Measurements from ENCODE around the gene UGT1A8.

GRCh38 chr2:233780771-233781170, 163.3 kb downstream of the UGT1A8 start:
- TF ChIP-seq, protein P1, sequence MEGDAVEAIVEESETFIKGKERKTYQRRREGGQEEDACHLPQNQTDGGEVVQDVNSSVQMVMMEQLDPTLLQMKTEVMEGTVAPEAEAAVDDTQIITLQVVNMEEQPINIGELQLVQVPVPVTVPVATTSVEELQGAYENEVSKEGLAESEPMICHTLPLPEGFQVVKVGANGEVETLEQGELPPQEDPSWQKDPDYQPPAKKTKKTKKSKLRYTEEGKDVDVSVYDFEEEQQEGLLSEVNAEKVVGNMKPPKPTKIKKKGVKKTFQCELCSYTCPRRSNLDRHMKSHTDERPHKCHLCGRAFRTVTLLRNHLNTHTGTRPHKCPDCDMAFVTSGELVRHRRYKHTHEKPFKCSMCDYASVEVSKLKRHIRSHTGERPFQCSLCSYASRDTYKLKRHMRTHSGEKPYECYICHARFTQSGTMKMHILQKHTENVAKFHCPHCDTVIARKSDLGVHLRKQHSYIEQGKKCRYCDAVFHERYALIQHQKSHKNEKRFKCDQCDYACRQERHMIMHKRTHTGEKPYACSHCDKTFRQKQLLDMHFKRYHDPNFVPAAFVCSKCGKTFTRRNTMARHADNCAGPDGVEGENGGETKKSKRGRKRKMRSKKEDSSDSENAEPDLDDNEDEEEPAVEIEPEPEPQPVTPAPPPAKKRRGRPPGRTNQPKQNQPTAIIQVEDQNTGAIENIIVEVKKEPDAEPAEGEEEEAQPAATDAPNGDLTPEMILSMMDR (IDR thresholded peaks at IDR 0.05; ENCODE audit: low read length) = no peak
- TF ChIP-seq EZH2 (IDR thresholded peaks at IDR 0.05; ENCODE audit: borderline replicate concordance, low read length) = no peak
